ENCODE measurements around the gene NT5DC3.

GRCh38 chr12:103785243-103786031 is 55.6 kb downstream of the NT5DC3 start:
- TF ChIP-seq, protein P1, sequence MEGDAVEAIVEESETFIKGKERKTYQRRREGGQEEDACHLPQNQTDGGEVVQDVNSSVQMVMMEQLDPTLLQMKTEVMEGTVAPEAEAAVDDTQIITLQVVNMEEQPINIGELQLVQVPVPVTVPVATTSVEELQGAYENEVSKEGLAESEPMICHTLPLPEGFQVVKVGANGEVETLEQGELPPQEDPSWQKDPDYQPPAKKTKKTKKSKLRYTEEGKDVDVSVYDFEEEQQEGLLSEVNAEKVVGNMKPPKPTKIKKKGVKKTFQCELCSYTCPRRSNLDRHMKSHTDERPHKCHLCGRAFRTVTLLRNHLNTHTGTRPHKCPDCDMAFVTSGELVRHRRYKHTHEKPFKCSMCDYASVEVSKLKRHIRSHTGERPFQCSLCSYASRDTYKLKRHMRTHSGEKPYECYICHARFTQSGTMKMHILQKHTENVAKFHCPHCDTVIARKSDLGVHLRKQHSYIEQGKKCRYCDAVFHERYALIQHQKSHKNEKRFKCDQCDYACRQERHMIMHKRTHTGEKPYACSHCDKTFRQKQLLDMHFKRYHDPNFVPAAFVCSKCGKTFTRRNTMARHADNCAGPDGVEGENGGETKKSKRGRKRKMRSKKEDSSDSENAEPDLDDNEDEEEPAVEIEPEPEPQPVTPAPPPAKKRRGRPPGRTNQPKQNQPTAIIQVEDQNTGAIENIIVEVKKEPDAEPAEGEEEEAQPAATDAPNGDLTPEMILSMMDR (conservative IDR thresholded peaks at IDR 0.05; ENCODE audit: low read length): no peak
- TF ChIP-seq EZH2phosphoT487 (IDR thresholded peaks at IDR 0.05; ENCODE audit: borderline replicate concordance): no peak

All from Loucy (cell line).